Mesothelial cell of epicardium (in vitro differentiated cells): ENCODE measurements around the gene WDFY3. TPM values are rescaled to one million over a fixed set of nuclear protein-coding genes. Genes with fewer than 3 reads are reported as not detected.

Experiments
- DNase-seq, 2 experiments: peaks; one replicate each; pipeline ENCODE4 v3.0.0; 2021; ENCODE audit warnings: low spot score in 2 of 2; ENCODE audit not compliant: unreplicated experiment in 2 of 2
- H3K27ac Mint-ChIP-seq: 2 replicates; pipeline ENCODE4 v1.8.0; 2021; ENCODE audit warnings: mixed read lengths
- H3K27me3 Mint-ChIP-seq: 2 replicates; pipeline ENCODE4 v1.8.0; 2021; ENCODE audit warnings: low read depth, mixed read lengths
- H3K36me3 Mint-ChIP-seq: 2 replicates; pipeline ENCODE4 v1.8.0; 2021; ENCODE audit warnings: mixed read lengths
- H3K4me1 Mint-ChIP-seq: 2 replicates; pipeline ENCODE4 v1.8.0; 2021; ENCODE audit warnings: mixed read lengths
- H3K4me3 Mint-ChIP-seq: 2 replicates; pipeline ENCODE4 v1.8.0; 2021; ENCODE audit warnings: mild to moderate bottlenecking, moderate library complexity, mixed read lengths
- H3K9me3 Mint-ChIP-seq: 2 replicates; pipeline ENCODE4 v1.8.0; 2021; ENCODE audit warnings: mixed read lengths
- CTCF ChIP-seq: fragments of 200-600 bp; sonication (generic); IDR thresholded peaks from one replicate; pipeline ENCODE4 v1.5.0; 2021; ENCODE audit warnings: antibody characterized with exemption; ENCODE audit not compliant: unreplicated experiment
- total RNA-seq: library from RNA; stranded (reverse); gene quantifications from 3 replicates; pipeline ENCODE4 v1.2.1, GENCODE V29; 2021

WDFY3 gene
- total RNA-seq, 1 donor from 2014 or later, result 115 TPM

- Mint-ChIP-seq H3K4me3 (no peak overlapping the region), H3K9me3 (peaks cover 47% of the 10 kb centered on the region), H3K4me1 (no peaks in the 10 kb centered on the region), H3K36me3 (peaks cover 10% of the 10 kb centered on the region), H3K27ac (no peak overlapping the region), H3K27me3 (no peaks in the 10 kb centered on the region)
- DNase-seq, result no peak
- no peak for TF ChIP-seq CTCF
These were observed 19.5 kb upstream of the WDFY3 start for GRCh38 chr4:84985952-84986351.

DNA sequence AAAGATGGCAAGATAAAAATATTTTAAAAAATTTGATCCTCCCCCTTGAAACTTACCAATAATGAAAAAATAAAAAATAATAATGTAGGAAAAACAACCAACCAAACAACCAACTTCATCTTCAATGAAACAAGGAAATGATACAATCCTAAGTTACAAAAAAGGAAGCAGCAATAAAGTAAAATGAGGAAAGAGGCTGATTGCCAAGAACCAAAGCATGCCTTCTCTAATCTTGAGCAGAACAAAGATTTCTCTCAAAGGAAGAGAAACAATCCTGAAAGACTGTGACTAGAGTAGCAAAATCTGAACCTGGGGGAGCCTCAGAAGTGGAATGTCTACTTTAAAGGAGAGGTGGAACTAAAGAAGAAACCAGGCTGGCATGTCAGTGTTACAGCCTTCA, 10.9 kb upstream of the WDFY3 start:
- Mint-ChIP-seq H3K36me3 (no peaks in the 10 kb centered on the region), H3K4me1 (no peaks in the 10 kb centered on the region), H3K27me3 (no peaks in the 10 kb centered on the region), H3K4me3 (no peak overlapping the region), H3K9me3 (peaks cover 5% of the 10 kb centered on the region), H3K27ac (no peak overlapping the region)
- DNase-seq, result no peak
- no peak for TF ChIP-seq CTCF

GRCh38 chr4:84973856-84974255, 7.4 kb upstream of the WDFY3 start:
- DNase-seq, result no peak
- Mint-ChIP-seq H3K36me3 (no peaks in the 10 kb centered on the region), H3K4me1 (no peaks in the 10 kb centered on the region), H3K27me3 (no peaks in the 10 kb centered on the region), H3K4me3 (no peak overlapping the region), H3K27ac (no peak overlapping the region), H3K9me3 (no peaks in the 10 kb centered on the region)
- TF ChIP-seq CTCF, result no peak

- Mint-ChIP-seq H3K4me3 (no peak overlapping the region), H3K27ac (no peak overlapping the region), H3K36me3 (no peaks in the 10 kb centered on the region), H3K9me3 (no peaks in the 10 kb centered on the region), H3K27me3 (no peaks in the 10 kb centered on the region), H3K4me1 (peaks cover 7% of the 10 kb centered on the region)
- TF ChIP-seq CTCF, result peak; percentile 46
- no peak for DNase-seq
These were observed 4.9 kb upstream of the WDFY3 start for GRCh38 chr4:84971319-84971932.

DNA sequence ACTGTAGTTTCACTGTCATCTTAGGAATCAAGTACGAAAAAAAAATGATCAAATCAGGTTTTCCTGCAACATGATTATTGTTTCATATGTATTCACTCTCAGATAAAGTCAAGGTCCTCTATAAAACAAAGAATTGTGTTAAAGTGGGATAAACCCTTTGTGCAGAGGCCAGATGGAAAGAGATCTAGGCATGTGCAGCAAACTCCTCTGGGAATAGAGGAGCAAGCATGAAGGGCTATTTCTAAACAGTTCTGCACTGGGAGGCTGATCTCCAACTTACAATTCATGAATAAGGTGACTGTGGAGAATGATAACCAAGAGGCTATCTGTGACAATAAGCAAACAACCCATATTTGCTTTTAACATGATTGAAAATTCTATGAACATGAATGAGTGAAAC, 2.4 kb upstream of the WDFY3 start:
- Mint-ChIP-seq H3K27ac (no peak overlapping the region), H3K36me3 (no peaks in the 10 kb centered on the region), H3K27me3 (no peaks in the 10 kb centered on the region), H3K9me3 (no peaks in the 10 kb centered on the region), H3K4me3 (no peak overlapping the region), H3K4me1 (peaks cover 15% of the 10 kb centered on the region)
- no peak for TF ChIP-seq CTCF
- no peak for DNase-seq

GRCh38 chr4:84967243-84967690, 777 bp upstream of the WDFY3 start:
- DNase-seq, result no peak
- Mint-ChIP-seq H3K4me3 (peak overlapping the region; percentile 99), H3K4me1 (peaks cover 16% of the 10 kb centered on the region), H3K27me3 (no peaks in the 10 kb centered on the region), H3K9me3 (no peaks in the 10 kb centered on the region), H3K27ac (peak overlapping the region; percentile 100), H3K36me3 (peaks cover 1% of the 10 kb centered on the region)
- TF ChIP-seq CTCF, result no peak
